Smooth muscle cell (in vitro differentiated cells): ENCODE results near the gene LPAR1. TPM values are rescaled to one million over a fixed set of nuclear protein-coding genes. Genes with fewer than 3 reads are reported as not detected.

ENCODE experiments used
- DNase-seq: peaks from one replicate; lab custom pipeline; 2025; ENCODE audit not compliant: unreplicated experiment; lab: John Stamatoyannopoulos, UW
- H2AFZ ChIP-seq: fragments of 200-600 bp; sonication (generic); 2 replicates; pipeline ENCODE4 v1.6.0; 2016; ENCODE audit warnings: antibody characterized with exemption, low read depth, mild to moderate bottlenecking
- H3F3A ChIP-seq: fragments of 200-600 bp; sonication (generic); 2 replicates; pipeline ENCODE4 v1.6.0; 2017; ENCODE audit warnings: antibody characterized with exemption, low read depth
- H3K27ac ChIP-seq: fragments of 200-600 bp; sonication (generic); 2 replicates; pipeline ENCODE4 v1.5.1; 2016; ENCODE audit warnings: low read depth, mild to moderate bottlenecking
- H3K27me3 ChIP-seq: fragments of 200-600 bp; sonication (generic); 2 replicates; pipeline ENCODE4 v1.6.1; 2016; ENCODE audit warnings: low read depth, mild to moderate bottlenecking
- H3K36me3 ChIP-seq: fragments of 200-600 bp; sonication (generic); 2 replicates; pipeline ENCODE4 v1.5.1; 2016; ENCODE audit warnings: low read depth
- H3K4me1 ChIP-seq: fragments of 200-600 bp; sonication (generic); 2 replicates; pipeline ENCODE4 v1.5.1; 2016; ENCODE audit warnings: low read depth
- H3K4me2 ChIP-seq: fragments of 200-600 bp; sonication (generic); 2 replicates; pipeline ENCODE4 v1.6.0; 2016; ENCODE audit warnings: mild to moderate bottlenecking
- H3K4me3 ChIP-seq: fragments of 200-600 bp; sonication (generic); 2 replicates; pipeline ENCODE4 v1.5.1; 2016; ENCODE audit warnings: mild to moderate bottlenecking
- H3K79me2 ChIP-seq: fragments of 200-600 bp; sonication (generic); 2 replicates; pipeline ENCODE4 v1.6.0; 2016; ENCODE audit warnings: low read depth, mild to moderate bottlenecking
- H3K9ac ChIP-seq: fragments of 200-600 bp; sonication (generic); 2 replicates; pipeline ENCODE4 v1.6.0; 2016; ENCODE audit warnings: low read depth
- H3K9me3 ChIP-seq: fragments of 200-600 bp; sonication (generic); replicated peaks from 2 replicates; pipeline ENCODE4 v1.5.1; 2016; ENCODE audit warnings: low read depth
- H4K20me1 ChIP-seq: fragments of 200-600 bp; sonication (generic); 2 replicates; pipeline ENCODE4 v1.6.0; 2016; ENCODE audit warnings: low read depth
- CTCF ChIP-seq: fragments of 200-600 bp; sonication (generic); IDR thresholded peaks from 2 replicates; pipeline ENCODE4 v1.5.1; 2017; ENCODE audit warnings: borderline replicate concordance, mild to moderate bottlenecking, antibody characterized with exemption; ENCODE audit not compliant: insufficient read depth, poor library complexity, severe bottlenecking
- WGBS: methylation state at CpG from one replicate; pipeline ENCODE4 v1.1.7; 2016; ENCODE audit warnings: low lambda C conversion rate; 5-methylcytosine and 5-hydroxymethylcytosine counted together
- polyA plus RNA-seq: library from polyadenylated mRNA; unstranded; fragments of >200 nt; fragmentation: Nextera tagmentation; extraction: Ambion mirVana; gene quantifications from 2 replicates; pipeline ENCODE4 v1.2.1, GENCODE V29; 2016
- total RNA-seq: library from RNA; depleted of rRNA; stranded (reverse); fragments of >200 nt; gene quantifications from 2 replicates; pipeline ENCODE4 v1.2.3, GENCODE V29; 2014

The LPAR1 gene
- total and polyA plus RNA-seq, 2 experiments from 2014 or later: 20.5 to 21.3 TPM

- Histone ChIP-seq H3F3A (no peaks in the 10 kb centered on the region), H3K4me1 (peaks cover 5% of the 10 kb centered on the region), H3K27me3 (no peaks in the 10 kb centered on the region), H3K4me2 (no peak overlapping the region), H3K4me3 (no peak overlapping the region), H3K27ac (no peak overlapping the region), H3K9ac (no peak overlapping the region), H3K9me3 (no peaks in the 10 kb centered on the region), H4K20me1 (peaks cover 44% of the 10 kb centered on the region), H2AFZ (no peak overlapping the region), H3K36me3 (no peaks in the 10 kb centered on the region), H3K79me2 (peaks cover 19% of the 10 kb centered on the region)
- TF ChIP-seq CTCF: no peak
- DNase-seq: no peak
- WGBS: 81% methylated on average over 7 of the region's 7 CpGs
Observed at GRCh38 chr9:111008158-111009075, 29.9 kb downstream of the LPAR1 start.

- Histone ChIP-seq H3K4me2 (no peak overlapping the region), H3K27me3 (no peaks in the 10 kb centered on the region), H3K79me2 (peaks cover 8% of the 10 kb centered on the region), H2AFZ (no peak overlapping the region), H3K4me3 (no peak overlapping the region), H3K9ac (no peak overlapping the region), H3F3A (no peaks in the 10 kb centered on the region), H3K36me3 (no peaks in the 10 kb centered on the region), H3K27ac (no peak overlapping the region), H3K9me3 (no peaks in the 10 kb centered on the region), H4K20me1 (peaks cover 32% of the 10 kb centered on the region), H3K4me1 (peaks cover 5% of the 10 kb centered on the region)
- no peak for DNase-seq
- no peak for TF ChIP-seq CTCF
- 90% methylated on average over 1 of the region's 1 CpG for WGBS
Observed at GRCh38 chr9:111005746-111006470, 32.4 kb downstream of the LPAR1 start.

GRCh38 chr9:111004936-111005335 is 33.3 kb downstream of the LPAR1 start:
- no peak for DNase-seq
- 98% methylated on average over 5 of the region's 5 CpGs for WGBS
- Histone ChIP-seq H3K4me2 (no peak overlapping the region), H3K9me3 (no peaks in the 10 kb centered on the region), H3K27ac (no peak overlapping the region), H3K4me3 (no peak overlapping the region), H3K79me2 (peaks cover 4% of the 10 kb centered on the region), H3K4me1 (peaks cover 5% of the 10 kb centered on the region), H3K9ac (no peak overlapping the region), H3K27me3 (no peaks in the 10 kb centered on the region), H3K36me3 (no peaks in the 10 kb centered on the region), H2AFZ (no peak overlapping the region), H4K20me1 (peaks cover 38% of the 10 kb centered on the region), H3F3A (no peaks in the 10 kb centered on the region)
- TF ChIP-seq CTCF: no peak
